PFSK-1 (cell line): ENCODE data around the gene TRAPPC10.

Source experiments
- FOXP2 ChIP-seq: optimal IDR thresholded peaks from 2 replicates; pipeline ENCODE3; 2011; ENCODE audit warnings: borderline replicate concordance, control low read depth, inconsistent platforms; ENCODE audit not compliant: insufficient read depth; ENCODE audit errors: extremely low read length, extremely low read depth
- POLR2AphosphoS5 ChIP-seq: IDR thresholded peaks from 2 replicates; pipeline ENCODE4 v1.6.1; 2012; ENCODE audit warnings: low read depth, mild to moderate bottlenecking, control low read depth, low read length, moderate library complexity
- REST ChIP-seq, 2 experiments: IDR thresholded peaks; 2 replicates each; pipeline versions ENCODE4 v1.6.1 to v1.8.0; 2011 to 2012; ENCODE audit warnings: low read depth in 2 of 2, low read length in 2 of 2, control low read depth in 1 of 2, inconsistent platforms in 1 of 2, mild to moderate bottlenecking in 1 of 2, moderate library complexity in 1 of 2; ENCODE audit not compliant: insufficient read depth in 1 of 2
- SIN3A ChIP-seq: IDR thresholded peaks from 2 replicates; pipeline ENCODE4 v1.6.1; 2012; ENCODE audit warnings: mild to moderate bottlenecking, low read length, moderate library complexity, borderline replicate concordance; ENCODE audit not compliant: insufficient read depth
- TAF1 ChIP-seq: IDR thresholded peaks from 2 replicates; pipeline ENCODE4 v1.6.1; 2012; ENCODE audit warnings: low read length, control low read depth, borderline replicate concordance; ENCODE audit not compliant: insufficient read depth

Gene TRAPPC10

GRCh38 chr21:43984905-43985689 lies 27.0 kb upstream of the TRAPPC10 start:
- TF ChIP-seq SIN3A (no peak), REST (IDR thresholded peaks at IDR 0.05; ENCODE audit: insufficient read depth in 1 of 2, low read depth in 2 of 2, low read length in 2 of 2) (no peak), POLR2AphosphoS5 (no peak), TAF1 (no peak), FOXP2 (no peak)

- TF ChIP-seq SIN3A (no peak), TAF1 (no peak), REST (IDR thresholded peaks at IDR 0.05; ENCODE audit: insufficient read depth in 1 of 2, low read depth in 2 of 2, low read length in 2 of 2) (no peak), POLR2AphosphoS5 (no peak), FOXP2 (no peak)
Observed at GRCh38 chr21:43985690-43986251, 26.3 kb upstream of the TRAPPC10 start.

GRCh38 chr21:43986544-43987451 lies 25.3 kb upstream of the TRAPPC10 start:
- TF ChIP-seq POLR2AphosphoS5 (no peak), TAF1 (no peak), REST (IDR thresholded peaks at IDR 0.05; ENCODE audit: insufficient read depth in 1 of 2, low read depth in 2 of 2, low read length in 2 of 2) (no peak), FOXP2 (no peak), SIN3A (no peak)

- TF ChIP-seq TAF1 (no peak), REST (IDR thresholded peaks at IDR 0.05; ENCODE audit: insufficient read depth in 1 of 2, low read depth in 2 of 2, low read length in 2 of 2) (no peak), SIN3A (no peak), FOXP2 (no peak), POLR2AphosphoS5 (no peak)
Observed at GRCh38 chr21:43987509-43987908, 24.6 kb upstream of the TRAPPC10 start.
